Endothelial cell of umbilical vein (primary cell): Measurements from ENCODE around the gene SNAI3. TPM values are rescaled to one million over a fixed set of nuclear protein-coding genes. Genes with fewer than 3 reads are reported as not detected.
A peak's percentile ranks its signal among the peaks of the same experiment; 100 is the strongest.

Source experiments
- BruUV-seq: library from RNA; stranded (reverse); fragments of 400-500 nt; replicated peaks from 2 replicates; lab custom pipeline; 2021; lab: Mats Ljungman, UMichigan
- CTCF ChIA-PET: fragments of 300-600, 350-600 bp; sonication (Branson Sonifier 250); formaldehyde crosslinking; loops from one replicate; lab custom pipeline; 2021; ENCODE audit warnings: antibody characterized with exemption, inconsistent platforms; lab: Charles Lee
- POLR2A ChIA-PET: fragments of 300-600, 350-600 bp; sonication (Branson Sonifier 250); formaldehyde crosslinking; loops from one replicate; lab custom pipeline; 2021; ENCODE audit warnings: antibody characterized with exemption, inconsistent platforms; lab: Charles Lee
- DNase-seq: peaks from one replicate; pipeline ENCODE4 v3.0.0-alpha.2; 2011; ENCODE audit warnings: low read depth, low spot score
- FAIRE-seq: peaks from 2 replicates; lab custom pipeline; 2011; peaks lifted over from hg19 to GRCh38; lab: Jason Lieb, UNC
- H2AFZ ChIP-seq: 2 replicates; pipeline ENCODE4 v1.6.0; 2012; ENCODE audit warnings: low read depth, low read length, control low read depth, inconsistent platforms
- H3K27ac ChIP-seq: 2 replicates; pipeline ENCODE4 v1.5.1; 2011; ENCODE audit warnings: low read depth, mild to moderate bottlenecking, control low read depth, low read length, moderate library complexity; ENCODE audit not compliant: insufficient read depth
- H3K27me3 ChIP-seq, 2 experiments: 2 replicates each; pipeline versions ENCODE4 v1.6.0 to v1.6.1; 2011; ENCODE audit warnings: low read length in 2 of 2, mixed read lengths in 1 of 2; ENCODE audit not compliant: control insufficient read depth in 2 of 2, insufficient read depth in 2 of 2
- H3K36me3 ChIP-seq, 2 experiments: 2 replicates in 1 of 2; 3 replicates in 1 of 2; pipeline ENCODE4 v1.5.1; 2011; ENCODE audit warnings: low read length in 2 of 2, mild to moderate bottlenecking in 1 of 2, moderate library complexity in 1 of 2; ENCODE audit not compliant: control insufficient read depth in 2 of 2, insufficient read depth in 2 of 2; ENCODE audit errors: extremely low read depth in 1 of 2
- H3K4me1 ChIP-seq: 3 replicates; pipeline ENCODE4 v1.5.1; 2011; ENCODE audit warnings: mild to moderate bottlenecking, low read length; ENCODE audit not compliant: control insufficient read depth, insufficient read depth; ENCODE audit errors: extremely low read depth
- H3K4me2 ChIP-seq: 2 replicates; pipeline ENCODE4 v1.6.1; 2011; ENCODE audit warnings: low read length, control low read depth, mixed read lengths; ENCODE audit not compliant: insufficient read depth
- H3K4me3 ChIP-seq, 3 experiments: fragments of 200-600 bp in 1 of 3; sonication (generic), shearing (Covaris generic) in 1 of 3; replicated peaks in 1 of 3; 2 replicates each; pipeline ENCODE4 v1.5.1; 2011 to 2016; ENCODE audit warnings: control low read depth in 3 of 3, low read length in 3 of 3, mild to moderate bottlenecking in 2 of 3, inconsistent platforms in 1 of 3, low read depth in 1 of 3, moderate library complexity in 1 of 3; ENCODE audit not compliant: insufficient read depth in 1 of 3
- H3K79me2 ChIP-seq: 2 replicates; pipeline ENCODE4 v1.6.0; 2012; ENCODE audit warnings: low read length, inconsistent platforms; ENCODE audit not compliant: control insufficient read depth, insufficient read depth
- H3K9ac ChIP-seq: replicated peaks from 2 replicates; pipeline ENCODE3; 2011; ENCODE audit warnings: low read length, control low read depth; ENCODE audit not compliant: insufficient read depth; ENCODE audit errors: extremely low read depth
- H3K9me1 ChIP-seq: replicated peaks from 3 replicates; pipeline ENCODE4 v1.6.0; 2011; ENCODE audit warnings: mild to moderate bottlenecking, low read length; ENCODE audit not compliant: control insufficient read depth, insufficient read depth; ENCODE audit errors: extremely low read depth
- H3K9me3 ChIP-seq: replicated peaks from 2 replicates; pipeline ENCODE4 v1.5.1; 2012; ENCODE audit warnings: low read length, inconsistent platforms; ENCODE audit not compliant: control insufficient read depth, insufficient read depth
- H4K20me1 ChIP-seq: replicated peaks from 2 replicates; pipeline ENCODE3; 2011; ENCODE audit warnings: mild to moderate bottlenecking, low read length; ENCODE audit not compliant: control insufficient read depth, insufficient read depth; ENCODE audit errors: extremely low read depth
- EZH2 ChIP-seq: IDR thresholded peaks from 2 replicates; pipeline ENCODE4 v1.6.1; 2012; ENCODE audit warnings: borderline replicate concordance, low read depth, mild to moderate bottlenecking, moderate library complexity, low read length, inconsistent platforms; ENCODE audit not compliant: severe bottlenecking
- FOS ChIP-seq: IDR thresholded peaks from 2 replicates; pipeline ENCODE4 v1.6.1; 2011; ENCODE audit warnings: mild to moderate bottlenecking, low read length, moderate library complexity, borderline replicate concordance; ENCODE audit not compliant: insufficient read depth
- GATA2 ChIP-seq: IDR thresholded peaks from 2 replicates; pipeline ENCODE4 v1.7.0; 2011; ENCODE audit warnings: low read depth, mild to moderate bottlenecking, moderate library complexity, mixed read lengths, low read length; ENCODE audit not compliant: insufficient read length, insufficient read depth
- JUN ChIP-seq: IDR thresholded peaks from 2 replicates; pipeline ENCODE4 v1.6.1; 2011; ENCODE audit warnings: borderline replicate concordance, low read depth; ENCODE audit not compliant: insufficient read length, insufficient read depth
- MYC ChIP-seq: IDR thresholded peaks from one replicate; pipeline ENCODE4 v1.6.1; 2011; ENCODE audit warnings: mild to moderate bottlenecking, low read depth, low read length
- POLR2A ChIP-seq: IDR thresholded peaks from 2 replicates; pipeline ENCODE4 v1.6.1; 2012; ENCODE audit warnings: low read depth, mild to moderate bottlenecking, control low read depth, low read length
- POLR2AphosphoS5 ChIP-seq: IDR thresholded peaks from 2 replicates; pipeline ENCODE4 v1.6.1; 2012; ENCODE audit warnings: low read depth, mild to moderate bottlenecking, control low read depth, low read length, moderate library complexity; ENCODE audit not compliant: insufficient read depth
- dilution Hi-C: fragments of 300-500 bp; cut with MboI; formaldehyde crosslinking; loops from one replicate; pipeline ENCODE4 v1.15.0; 2019; ENCODE audit warnings: low sequenced_read_pairs; ENCODE audit not compliant: extremely low pct_ligation_motif_present
- intact Hi-C: fragments of 100-400 bp; cut with micrococcal nuclease; formaldehyde crosslinking; loops from one replicate; pipeline ENCODE4 v1.10.0; 2022
- polyA plus RNA-seq, 4 experiments: library from polyadenylated mRNA; depleted of rRNA in 3 of 4; stranded (reverse) in 3 of 4; unstranded in 1 of 4; fragments of >200 nt; gene quantifications; 2 replicates each; pipeline versions ENCODE4 v1.2.1 to v1.2.3, GENCODE V29; 2011 to 2012; ENCODE audit warnings: missing spikeins in 1 of 4
- total RNA-seq: library from RNA; stranded (reverse); gene quantifications from 2 replicates; pipeline ENCODE4 v1.2.3, GENCODE V29; 2021
- TF ChIP-seq, protein P1 (sequence below), 2 donors: IDR thresholded peaks; 1 replicate in 1 of 2; 2 replicates in 1 of 2; pipeline ENCODE4 v1.5.1; 2011; ENCODE audit warnings: low read length in 2 of 2, mild to moderate bottlenecking in 2 of 2, moderate library complexity in 2 of 2, control low read depth in 1 of 2, inconsistent platforms in 1 of 2, low read depth in 1 of 2; ENCODE audit not compliant: insufficient read depth in 1 of 2; ENCODE audit errors: extremely low read depth in 1 of 2
- TF ChIP-seq, protein P2 (sequence below): IDR thresholded peaks from 2 replicates; pipeline ENCODE4 v1.6.1; 2011; ENCODE audit not compliant: insufficient read depth, insufficient read length

The SNAI3 gene
- total and polyA plus RNA-seq, 2 donors (not counting 3 experiments of a cell fraction or from before 2014, with no cell fraction given), result 0.30 to 0.31 TPM

DNA sequence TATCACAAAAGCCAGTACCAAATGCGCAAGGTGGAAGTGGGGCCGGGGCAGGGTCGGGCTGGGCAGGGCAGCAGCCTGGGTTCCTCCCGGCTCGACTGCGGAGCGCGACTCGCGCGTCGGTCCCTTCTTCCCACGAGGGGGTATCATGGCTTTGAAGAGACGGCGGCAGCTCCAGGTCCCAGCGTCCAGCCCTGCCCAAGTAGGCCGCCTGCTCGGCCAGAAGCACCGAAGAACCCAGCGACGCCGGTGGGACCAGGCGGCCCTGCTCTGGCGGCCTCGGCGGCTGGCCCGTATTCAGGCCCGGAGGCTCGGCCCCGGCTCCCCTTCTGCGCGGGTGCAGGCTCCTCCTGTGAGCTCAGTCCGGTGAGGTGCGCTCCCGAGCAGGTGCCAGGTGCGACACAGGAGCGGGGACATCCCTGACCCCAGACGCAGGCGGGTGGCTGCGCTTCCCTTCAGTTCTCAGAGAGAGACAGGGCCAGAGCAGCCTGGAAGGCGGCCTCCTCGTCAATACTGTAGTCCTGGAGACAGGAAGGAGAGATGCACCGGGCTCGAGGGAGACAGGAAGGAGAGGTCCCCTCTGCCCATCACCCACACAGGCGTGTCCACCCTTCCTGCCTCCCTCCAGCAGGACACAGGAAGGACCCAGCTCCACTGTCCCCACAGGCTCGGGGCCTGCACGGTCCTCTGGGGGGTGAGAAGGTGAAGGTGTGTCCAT, 11.0 kb upstream of the SNAI3 start:
- no peak overlapping the region for H2AFZ ChIP-seq
- no peaks in the 10 kb centered on the region for H4K20me1 ChIP-seq
- intact Hi-C loops (no loop called here), dilution Hi-C loops (no loop called here)
- H3K79me2 ChIP-seq, result peaks cover 9% of the 10 kb centered on the region
- DNase-seq (no peak), FAIRE-seq (no peak)
- no peak overlapping the region for H3K27ac ChIP-seq
- no peak for TF ChIP-seq POLR2A
- no peak overlapping the region for H3K4me2 ChIP-seq
- BruUV-seq, result no TSS peak
- ChIA-PET POLR2A (no interaction called here), CTCF (no interaction called here)
- no peaks in the 10 kb centered on the region for H3K27me3 ChIP-seq
- H3K9ac ChIP-seq, result no peak overlapping the region
- H3K9me3 ChIP-seq, result no peaks in the 10 kb centered on the region
- no peak overlapping the region for H3K4me3 ChIP-seq
- no peaks in the 10 kb centered on the region for H3K9me1 ChIP-seq
- peaks cover 4 to 21% of the 10 kb centered on the region in 2 experiments for H3K36me3 ChIP-seq
- peaks cover 20% of the 10 kb centered on the region for H3K4me1 ChIP-seq

DNA sequence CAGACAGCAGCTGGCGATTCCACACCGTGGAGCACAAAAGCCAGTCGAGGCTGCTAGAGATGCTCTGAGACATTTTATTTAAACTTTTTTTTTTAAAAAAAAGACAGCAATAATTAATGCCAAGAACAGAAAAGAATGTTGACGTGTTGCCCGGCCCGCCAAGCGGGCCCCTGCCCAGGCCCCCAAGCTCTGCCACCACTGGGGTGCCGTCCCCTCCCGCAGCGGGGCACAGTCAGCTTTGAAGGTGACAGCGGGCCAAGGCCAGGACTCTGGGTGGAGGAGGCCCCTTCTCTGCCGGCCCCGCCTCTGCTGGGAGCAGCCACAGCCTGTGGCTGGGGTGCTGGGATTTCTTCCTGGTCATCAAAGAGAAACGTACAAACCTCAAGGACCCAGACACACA, 10.1 kb upstream of the SNAI3 start:
- POLR2A ChIA-PET, result no interaction called here
- no peak for TF ChIP-seq POLR2AphosphoS5
- TF ChIP-seq EZH2, result no peak
- no peak for TF ChIP-seq POLR2A
- TF ChIP-seq, protein P1, sequence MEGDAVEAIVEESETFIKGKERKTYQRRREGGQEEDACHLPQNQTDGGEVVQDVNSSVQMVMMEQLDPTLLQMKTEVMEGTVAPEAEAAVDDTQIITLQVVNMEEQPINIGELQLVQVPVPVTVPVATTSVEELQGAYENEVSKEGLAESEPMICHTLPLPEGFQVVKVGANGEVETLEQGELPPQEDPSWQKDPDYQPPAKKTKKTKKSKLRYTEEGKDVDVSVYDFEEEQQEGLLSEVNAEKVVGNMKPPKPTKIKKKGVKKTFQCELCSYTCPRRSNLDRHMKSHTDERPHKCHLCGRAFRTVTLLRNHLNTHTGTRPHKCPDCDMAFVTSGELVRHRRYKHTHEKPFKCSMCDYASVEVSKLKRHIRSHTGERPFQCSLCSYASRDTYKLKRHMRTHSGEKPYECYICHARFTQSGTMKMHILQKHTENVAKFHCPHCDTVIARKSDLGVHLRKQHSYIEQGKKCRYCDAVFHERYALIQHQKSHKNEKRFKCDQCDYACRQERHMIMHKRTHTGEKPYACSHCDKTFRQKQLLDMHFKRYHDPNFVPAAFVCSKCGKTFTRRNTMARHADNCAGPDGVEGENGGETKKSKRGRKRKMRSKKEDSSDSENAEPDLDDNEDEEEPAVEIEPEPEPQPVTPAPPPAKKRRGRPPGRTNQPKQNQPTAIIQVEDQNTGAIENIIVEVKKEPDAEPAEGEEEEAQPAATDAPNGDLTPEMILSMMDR (IDR thresholded peaks at IDR 0.05; ENCODE audit: extremely low read depth in 1 of 2, insufficient read depth in 1 of 2, low read depth in 1 of 2, low read length in 2 of 2), result no peak
- TF ChIP-seq FOS, result no peak
- TF ChIP-seq GATA2, result no peak
- no peak for TF ChIP-seq JUN
- TF ChIP-seq, protein P2, sequence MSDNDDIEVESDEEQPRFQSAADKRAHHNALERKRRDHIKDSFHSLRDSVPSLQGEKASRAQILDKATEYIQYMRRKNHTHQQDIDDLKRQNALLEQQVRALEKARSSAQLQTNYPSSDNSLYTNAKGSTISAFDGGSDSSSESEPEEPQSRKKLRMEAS, result no peak
- TF ChIP-seq MYC, result no peak

More for the DNA sequence above, 10.1 kb upstream of the SNAI3 start:
- Histone ChIP-seq H3K9me3 (no peaks in the 10 kb centered on the region), H3K36me3 (peaks cover 4 to 21% of the 10 kb centered on the region in 2 experiments), H3K9ac (no peak overlapping the region), H3K79me2 (peaks cover 2% of the 10 kb centered on the region), H2AFZ (no peak overlapping the region), H3K27me3 (no peaks in the 10 kb centered on the region), H3K4me3 (no peak overlapping the region), H3K27ac (no peak overlapping the region), H4K20me1 (no peaks in the 10 kb centered on the region), H3K4me1 (peaks cover 13% of the 10 kb centered on the region), H3K4me2 (no peak overlapping the region), H3K9me1 (no peaks in the 10 kb centered on the region)
- dilution Hi-C loops (no loop called here), intact Hi-C loops (no loop called here)
- FAIRE-seq (no peak), DNase-seq (no peak)
- TSS peak; percentile 6 for BruUV-seq
- CTCF ChIA-PET, result interaction anchor here (1.4 kb wide), 1 partner anchor 34 kb away, joined by 4 read pairs; the partner anchor contains the start of gene MVD
